Neural progenitor cell (in vitro differentiated cells): ENCODE results near the gene HIPK2. TPM values are rescaled to one million over a fixed set of nuclear protein-coding genes. Genes with fewer than 3 reads are reported as not detected.

ENCODE experiments used
- DNase-seq: peaks from one replicate; pipeline ENCODE4 v3.0.0-alpha.2; 2016; ENCODE audit warnings: low spot score
- H2AFZ ChIP-seq: fragments of 200-600 bp; sonication (generic); replicated peaks from 2 replicates; pipeline ENCODE4 v1.6.1; 2016; ENCODE audit warnings: antibody characterized with exemption
- H3F3A ChIP-seq: fragments of 200-600 bp; sonication (generic); 2 replicates; pipeline ENCODE4 v1.6.1; 2016; ENCODE audit warnings: antibody characterized with exemption, low read depth
- H3K27ac ChIP-seq: fragments of 200-600 bp; sonication (generic); 2 replicates; pipeline ENCODE4 v1.5.1; 2016; ENCODE audit warnings: mild to moderate bottlenecking
- H3K27me3 ChIP-seq: fragments of 200-600 bp; sonication (generic); 2 replicates; pipeline ENCODE4 v1.6.1; 2016; ENCODE audit warnings: mild to moderate bottlenecking, moderate library complexity
- H3K36me3 ChIP-seq: fragments of 200-600 bp; sonication (generic); 2 replicates; pipeline ENCODE4 v1.5.1; 2016
- H3K4me1 ChIP-seq: fragments of 200-600 bp; sonication (generic); 2 replicates; pipeline ENCODE4 v1.6.1; 2016; ENCODE audit warnings: mixed run types
- H3K4me2 ChIP-seq: fragments of 200-600 bp; sonication (generic); 2 replicates; pipeline ENCODE4 v1.6.1; 2016
- H3K4me3 ChIP-seq: fragments of 200-600 bp; sonication (generic); 2 replicates; pipeline ENCODE4 v1.5.1; 2016
- H3K79me2 ChIP-seq: fragments of 200-600 bp; sonication (generic); 2 replicates; pipeline ENCODE4 v1.6.1; 2016; ENCODE audit warnings: low read depth
- H3K9ac ChIP-seq: fragments of 200-600 bp; sonication (generic); 2 replicates; pipeline ENCODE4 v1.6.1; 2016
- H3K9me3 ChIP-seq: fragments of 200-600 bp; sonication (generic); 2 replicates; pipeline ENCODE4 v1.5.1; 2016; ENCODE audit warnings: low read depth
- H4K20me1 ChIP-seq: fragments of 200-600 bp; sonication (generic); 2 replicates; pipeline ENCODE4 v1.6.1; 2016; ENCODE audit warnings: low read depth
- H3K27ac Mint-ChIP-seq: 3 replicates; pipeline ENCODE4 v1.8.0; 2021; ENCODE audit warnings: mixed read lengths
- H3K27me3 Mint-ChIP-seq: 2 replicates; pipeline ENCODE4 v1.8.0; 2022; ENCODE audit warnings: low read depth, mild to moderate bottlenecking, inconsistent platforms, moderate library complexity, mixed read lengths; ENCODE audit not compliant: insufficient read depth
- H3K36me3 Mint-ChIP-seq: 3 replicates; pipeline ENCODE4 v1.8.0; 2021; ENCODE audit warnings: mixed read lengths
- H3K4me1 Mint-ChIP-seq: 3 replicates; pipeline ENCODE4 v1.8.0; 2021; ENCODE audit warnings: mixed read lengths
- H3K4me3 Mint-ChIP-seq: 3 replicates; pipeline ENCODE4 v1.8.0; 2021; ENCODE audit warnings: mild to moderate bottlenecking, moderate library complexity, mixed read lengths
- H3K9me3 Mint-ChIP-seq: 3 replicates; pipeline ENCODE4 v1.8.0; 2020; ENCODE audit warnings: mixed read lengths
- EZH2 ChIP-seq: fragments of 200-600 bp; sonication (generic); IDR thresholded peaks from 2 replicates; pipeline ENCODE4 v1.6.1; 2017; ENCODE audit warnings: antibody characterized with exemption, mild to moderate bottlenecking, moderate library complexity
- EZH2phosphoT487 ChIP-seq: fragments of 200-600 bp; sonication (generic); IDR thresholded peaks from 2 replicates; pipeline ENCODE4 v1.6.1; 2017; ENCODE audit warnings: antibody characterized with exemption
- total RNA-seq: library from RNA; depleted of rRNA; stranded (reverse); fragments of >200 nt; gene quantifications from 2 replicates; pipeline ENCODE4 v1.2.3, GENCODE V29; 2015; ENCODE audit warnings: low replicate concordance
- TF ChIP-seq, protein P1 (sequence below): fragments of 200-600 bp; sonication (generic); IDR thresholded peaks from 2 replicates; pipeline ENCODE4 v1.5.1; 2017; ENCODE audit warnings: antibody characterized with exemption, mild to moderate bottlenecking

HIPK2 gene
- total RNA-seq, 1 donor from 2014 or later, result 12.8 TPM

- Histone ChIP-seq H4K20me1 (no peaks in the 10 kb centered on the region), H3F3A (no peaks in the 10 kb centered on the region), H3K4me3 (no peak overlapping the region), H3K9me3 (no peaks in the 10 kb centered on the region), H3K27me3 (no peaks in the 10 kb centered on the region), H3K79me2 (no peaks in the 10 kb centered on the region), H3K4me1 (no peaks in the 10 kb centered on the region), H3K36me3 (peaks cover 7% of the 10 kb centered on the region), H3K9ac (no peak overlapping the region), H3K4me2 (no peak overlapping the region), H2AFZ (no peak overlapping the region), H3K27ac (no peak overlapping the region)
- H3K36me3 Mint-ChIP-seq, result peaks cover 33% of the 10 kb centered on the region
- H3K4me3 Mint-ChIP-seq, result no peak overlapping the region
- TF ChIP-seq EZH2phosphoT487 (no peak), EZH2 (no peak)
- TF ChIP-seq, protein P1, sequence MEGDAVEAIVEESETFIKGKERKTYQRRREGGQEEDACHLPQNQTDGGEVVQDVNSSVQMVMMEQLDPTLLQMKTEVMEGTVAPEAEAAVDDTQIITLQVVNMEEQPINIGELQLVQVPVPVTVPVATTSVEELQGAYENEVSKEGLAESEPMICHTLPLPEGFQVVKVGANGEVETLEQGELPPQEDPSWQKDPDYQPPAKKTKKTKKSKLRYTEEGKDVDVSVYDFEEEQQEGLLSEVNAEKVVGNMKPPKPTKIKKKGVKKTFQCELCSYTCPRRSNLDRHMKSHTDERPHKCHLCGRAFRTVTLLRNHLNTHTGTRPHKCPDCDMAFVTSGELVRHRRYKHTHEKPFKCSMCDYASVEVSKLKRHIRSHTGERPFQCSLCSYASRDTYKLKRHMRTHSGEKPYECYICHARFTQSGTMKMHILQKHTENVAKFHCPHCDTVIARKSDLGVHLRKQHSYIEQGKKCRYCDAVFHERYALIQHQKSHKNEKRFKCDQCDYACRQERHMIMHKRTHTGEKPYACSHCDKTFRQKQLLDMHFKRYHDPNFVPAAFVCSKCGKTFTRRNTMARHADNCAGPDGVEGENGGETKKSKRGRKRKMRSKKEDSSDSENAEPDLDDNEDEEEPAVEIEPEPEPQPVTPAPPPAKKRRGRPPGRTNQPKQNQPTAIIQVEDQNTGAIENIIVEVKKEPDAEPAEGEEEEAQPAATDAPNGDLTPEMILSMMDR, result no peak
- no peaks in the 10 kb centered on the region for H3K4me1 Mint-ChIP-seq
- peaks cover 6% of the 10 kb centered on the region for H3K27me3 Mint-ChIP-seq
- no peak for DNase-seq
- H3K9me3 Mint-ChIP-seq, result no peaks in the 10 kb centered on the region
- no peak overlapping the region for H3K27ac Mint-ChIP-seq
Observed at GRCh38 chr7:139597028-139597427, 180.8 kb downstream of the HIPK2 start.

DNA sequence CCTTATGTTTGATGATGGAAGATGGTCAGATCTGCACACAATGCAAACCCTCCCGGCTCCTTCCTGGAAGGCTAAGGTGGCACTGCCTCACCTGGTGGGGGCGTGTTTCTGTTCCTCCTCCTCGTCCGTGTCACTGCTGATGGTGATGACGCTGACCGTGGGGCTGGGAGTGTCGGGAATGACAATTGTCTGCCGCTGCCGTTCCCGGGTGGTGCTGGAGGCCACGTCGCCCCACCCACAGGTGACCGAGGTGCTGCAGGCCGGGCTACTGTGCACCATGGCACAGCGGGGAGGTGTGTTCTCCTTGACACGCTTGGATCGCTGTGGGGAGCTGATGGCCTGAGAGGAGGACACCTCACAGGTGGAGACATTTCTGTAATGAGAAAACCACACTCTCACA is 181.2 kb downstream of the HIPK2 start:
- H3K9me3 ChIP-seq, result no peaks in the 10 kb centered on the region
- no peak for TF ChIP-seq EZH2
- Mint-ChIP-seq H3K36me3 (peaks cover 33% of the 10 kb centered on the region), H3K27ac (no peak overlapping the region), H3K9me3 (no peaks in the 10 kb centered on the region), H3K4me1 (no peaks in the 10 kb centered on the region), H3K4me3 (no peak overlapping the region), H3K27me3 (peaks cover 6% of the 10 kb centered on the region)
- no peak overlapping the region for H3K9ac ChIP-seq
- no peaks in the 10 kb centered on the region for H3K4me1 ChIP-seq
- H2AFZ ChIP-seq, result no peak overlapping the region
- DNase-seq, result no peak
- no peaks in the 10 kb centered on the region for H3K27me3 ChIP-seq
- H3K4me3 ChIP-seq, result no peak overlapping the region
- no peak overlapping the region for H3K4me2 ChIP-seq
- H3F3A ChIP-seq, result no peaks in the 10 kb centered on the region
- no peak overlapping the region for H3K27ac ChIP-seq
- H4K20me1 ChIP-seq, result no peaks in the 10 kb centered on the region
- peaks cover 7% of the 10 kb centered on the region for H3K36me3 ChIP-seq
- no peaks in the 10 kb centered on the region for H3K79me2 ChIP-seq

DNA sequence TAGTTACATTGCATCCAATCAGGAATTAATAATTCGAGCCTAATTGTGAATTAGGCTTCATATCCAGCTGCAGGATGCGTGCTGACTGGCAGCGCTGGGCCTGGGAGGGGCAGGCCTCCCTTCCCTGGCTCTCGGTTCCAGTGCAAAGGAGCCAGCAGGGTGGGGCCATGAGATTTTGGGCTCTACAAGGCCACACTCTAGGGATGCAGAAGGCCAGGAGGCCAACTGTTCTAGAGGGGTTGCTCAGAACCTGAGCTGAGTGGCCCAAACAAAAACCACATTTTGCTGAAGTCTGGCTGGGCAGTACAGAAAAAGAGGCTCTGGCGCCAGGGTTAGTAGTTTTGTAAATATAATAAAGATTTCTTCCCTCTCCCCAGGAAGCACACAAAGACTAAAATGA is 182.0 kb downstream of the HIPK2 start:
- H2AFZ ChIP-seq, result no peak overlapping the region
- H3K27ac ChIP-seq, result no peak overlapping the region
- no peak overlapping the region for H3K4me3 Mint-ChIP-seq
- DNase-seq, result no peak
- H3K27me3 ChIP-seq, result no peaks in the 10 kb centered on the region
- H3K4me3 ChIP-seq, result no peak overlapping the region
- H3K9me3 ChIP-seq, result no peaks in the 10 kb centered on the region
- H3K4me1 ChIP-seq, result no peaks in the 10 kb centered on the region
- H3K79me2 ChIP-seq, result no peaks in the 10 kb centered on the region
- no peaks in the 10 kb centered on the region for H3K9me3 Mint-ChIP-seq
- TF ChIP-seq EZH2phosphoT487 (no peak), EZH2 (no peak)
- TF ChIP-seq, protein P1, result no peak
- peaks cover 38% of the 10 kb centered on the region for H3K36me3 Mint-ChIP-seq
- H3F3A ChIP-seq, result no peaks in the 10 kb centered on the region
- no peak overlapping the region for H3K9ac ChIP-seq
- H3K36me3 ChIP-seq, result no peaks in the 10 kb centered on the region
- no peaks in the 10 kb centered on the region for H3K4me1 Mint-ChIP-seq
- no peak overlapping the region for H3K4me2 ChIP-seq
- no peak overlapping the region for H3K27ac Mint-ChIP-seq
- H3K27me3 Mint-ChIP-seq, result peaks cover 6% of the 10 kb centered on the region
- no peaks in the 10 kb centered on the region for H4K20me1 ChIP-seq

- H3K4me1 Mint-ChIP-seq, result no peaks in the 10 kb centered on the region
Observed at GRCh38 chr7:139594911-139595476, 182.8 kb downstream of the HIPK2 start.

More at GRCh38 chr7:139594911-139595476, 182.8 kb downstream of the HIPK2 start:
- Histone ChIP-seq H3K27me3 (no peaks in the 10 kb centered on the region), H3K9me3 (no peaks in the 10 kb centered on the region), H3K4me2 (no peak overlapping the region), H3K4me1 (no peaks in the 10 kb centered on the region), H3K27ac (no peak overlapping the region), H3F3A (no peaks in the 10 kb centered on the region), H3K4me3 (no peak overlapping the region), H3K9ac (no peak overlapping the region), H2AFZ (no peak overlapping the region), H4K20me1 (no peaks in the 10 kb centered on the region), H3K79me2 (no peaks in the 10 kb centered on the region), H3K36me3 (no peaks in the 10 kb centered on the region)
- H3K27ac Mint-ChIP-seq, result peak overlapping the region; percentile 21
- H3K36me3 Mint-ChIP-seq, result peaks cover 37% of the 10 kb centered on the region
- H3K4me3 Mint-ChIP-seq, result no peak overlapping the region
- no peak for TF ChIP-seq EZH2phosphoT487
- peaks cover 6% of the 10 kb centered on the region for H3K27me3 Mint-ChIP-seq
- DNase-seq, result no peak
- H3K9me3 Mint-ChIP-seq, result no peaks in the 10 kb centered on the region
